Suprapubic skin (tissue), 3 donors: ENCODE data around the gene YTHDC2.

Experiments
- POLR2AphosphoS5 ChIP-seq, 3 donors: sonication (generic); formaldehyde crosslinking; IDR thresholded peaks; one replicate each; pipeline ENCODE4 v1.6.1; 2017; ENCODE audit warnings: antibody characterized with exemption in 3 of 3
- TF ChIP-seq, protein P1 (sequence below), 2 donors: fragments of 200-600 bp in 1 of 2; fragments of 450-650 bp in 1 of 2; sonication (generic) in 1 of 2; IDR thresholded peaks; one replicate each; pipeline ENCODE4 v1.5.1; 2016 to 2019; ENCODE audit warnings: antibody characterized with exemption in 2 of 2, mild to moderate bottlenecking in 1 of 2, moderate library complexity in 1 of 2

DNA sequence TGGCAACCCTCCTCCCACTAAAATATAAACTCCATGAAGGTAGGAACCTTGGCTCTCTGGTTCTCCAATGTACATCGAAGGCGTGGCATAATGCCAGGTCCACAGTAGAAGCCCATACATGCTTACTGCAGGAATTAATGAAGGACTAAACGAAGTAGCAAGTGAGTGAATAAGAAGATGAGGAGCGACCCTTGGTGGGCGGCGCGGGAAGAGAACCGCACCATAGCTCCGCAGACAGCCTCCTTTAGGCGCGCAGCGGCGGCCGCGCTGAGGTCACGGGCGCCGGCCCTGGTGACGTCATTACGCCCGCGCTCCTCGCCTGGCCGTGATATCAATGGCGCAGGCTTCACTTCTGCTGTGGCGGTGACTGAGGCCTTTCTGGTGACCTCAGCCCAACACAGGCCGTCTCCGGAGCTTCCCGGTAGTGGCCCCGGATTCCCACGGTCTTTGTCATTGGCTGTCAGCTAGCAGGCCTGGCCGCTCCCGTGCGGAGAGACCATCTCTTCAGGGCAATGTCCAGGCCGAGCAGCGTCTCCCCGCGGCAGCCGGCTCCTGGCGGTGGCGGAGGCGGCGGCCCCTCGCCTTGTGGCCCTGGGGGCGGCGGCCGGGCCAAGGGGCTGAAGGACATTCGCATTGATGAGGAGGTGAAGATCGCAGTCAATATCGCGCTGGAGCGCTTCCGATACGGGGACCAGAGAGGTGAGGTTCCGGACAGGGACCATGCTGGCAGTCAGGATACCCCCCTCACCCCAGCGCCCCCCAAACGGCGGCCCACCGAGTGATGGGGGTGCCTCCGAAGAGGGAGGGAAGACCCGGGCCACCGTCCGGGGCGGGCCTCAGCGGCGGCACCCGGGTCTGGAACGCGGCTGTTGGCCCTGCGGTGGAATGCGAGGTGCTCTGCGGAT is at the start of gene YTHDC2:
- TF ChIP-seq POLR2AphosphoS5 (IDR thresholded peaks at IDR 0.05), result peak; percentile 36 to 74 (median 45)
- TF ChIP-seq, protein P1, sequence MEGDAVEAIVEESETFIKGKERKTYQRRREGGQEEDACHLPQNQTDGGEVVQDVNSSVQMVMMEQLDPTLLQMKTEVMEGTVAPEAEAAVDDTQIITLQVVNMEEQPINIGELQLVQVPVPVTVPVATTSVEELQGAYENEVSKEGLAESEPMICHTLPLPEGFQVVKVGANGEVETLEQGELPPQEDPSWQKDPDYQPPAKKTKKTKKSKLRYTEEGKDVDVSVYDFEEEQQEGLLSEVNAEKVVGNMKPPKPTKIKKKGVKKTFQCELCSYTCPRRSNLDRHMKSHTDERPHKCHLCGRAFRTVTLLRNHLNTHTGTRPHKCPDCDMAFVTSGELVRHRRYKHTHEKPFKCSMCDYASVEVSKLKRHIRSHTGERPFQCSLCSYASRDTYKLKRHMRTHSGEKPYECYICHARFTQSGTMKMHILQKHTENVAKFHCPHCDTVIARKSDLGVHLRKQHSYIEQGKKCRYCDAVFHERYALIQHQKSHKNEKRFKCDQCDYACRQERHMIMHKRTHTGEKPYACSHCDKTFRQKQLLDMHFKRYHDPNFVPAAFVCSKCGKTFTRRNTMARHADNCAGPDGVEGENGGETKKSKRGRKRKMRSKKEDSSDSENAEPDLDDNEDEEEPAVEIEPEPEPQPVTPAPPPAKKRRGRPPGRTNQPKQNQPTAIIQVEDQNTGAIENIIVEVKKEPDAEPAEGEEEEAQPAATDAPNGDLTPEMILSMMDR (IDR thresholded peaks at IDR 0.05), result peak in 1 of 2 donors; percentile 2
